HepG2 (cell line): ENCODE measurements around the gene RAB3B. TPM values are rescaled to one million over a fixed set of nuclear protein-coding genes. Genes with fewer than 3 reads are reported as not detected.

ENCODE experiments used
- CAMTA2 ChIP-seq: sonication (generic); formaldehyde crosslinking; IDR thresholded peaks from 2 replicates; pipeline ENCODE4 v1.4.0; 2020; ENCODE audit warnings: mild to moderate bottlenecking, missing genetic modification reagents, borderline replicate concordance
- CBX5 ChIP-seq: sonication (generic); formaldehyde crosslinking; IDR thresholded peaks from 2 replicates; pipeline ENCODE4 v1.4.0; 2020; ENCODE audit warnings: missing genetic modification reagents, borderline replicate concordance
- FOXC1 ChIP-seq: sonication (generic); formaldehyde crosslinking; IDR thresholded peaks from 2 replicates; pipeline ENCODE4 v1.8.0; 2022; ENCODE audit warnings: mild to moderate bottlenecking, missing genetic modification reagents, borderline replicate concordance
- FOXJ3 ChIP-seq: sonication (generic); formaldehyde crosslinking; IDR thresholded peaks from 2 replicates; pipeline ENCODE4 v1.4.0; 2020; ENCODE audit warnings: missing genetic modification reagents, mild to moderate bottlenecking, borderline replicate concordance
- FOXO1 ChIP-seq: sonication (generic); formaldehyde crosslinking; IDR thresholded peaks from 2 replicates; pipeline ENCODE4 v1.4.0; 2020; ENCODE audit warnings: missing genetic modification reagents
- GATA4 ChIP-seq: sonication (generic); IDR thresholded peaks from 2 replicates; pipeline ENCODE4 v1.6.1; 2016; ENCODE audit warnings: antibody characterized with exemption, low read depth, borderline replicate concordance
- MAF1 ChIP-seq: sonication (generic); formaldehyde crosslinking; IDR thresholded peaks from 2 replicates; pipeline ENCODE4 v1.5.0; 2020; ENCODE audit warnings: missing genetic modification reagents, borderline replicate concordance
- MEIS1 ChIP-seq: sonication (generic); formaldehyde crosslinking; IDR thresholded peaks from 2 replicates; pipeline ENCODE4 v1.9.0; 2021; ENCODE audit warnings: mild to moderate bottlenecking, missing genetic modification reagents, moderate library complexity, borderline replicate concordance
- SATB2 ChIP-seq: sonication (generic); formaldehyde crosslinking; IDR thresholded peaks from 2 replicates; pipeline ENCODE4 v1.5.0; 2020; ENCODE audit warnings: missing genetic modification reagents
- SIX4 ChIP-seq: sonication (generic); formaldehyde crosslinking; IDR thresholded peaks from 2 replicates; pipeline ENCODE4 v1.4.0; 2020; ENCODE audit warnings: missing genetic modification reagents
- SP1 ChIP-seq, 2 experiments: fragments of 450-650 bp in 1 of 2; sonication (generic) in 1 of 2; formaldehyde crosslinking in 1 of 2; IDR thresholded peaks; 2 replicates each; pipeline versions ENCODE4 v1.4.0 to v1.6.1; 2016 to 2020; ENCODE audit warnings: missing genetic modification reagents in 1 of 2
- STAT5B ChIP-seq: sonication (generic); formaldehyde crosslinking; IDR thresholded peaks from 2 replicates; pipeline ENCODE4 v1.4.0; 2020; ENCODE audit warnings: missing genetic modification reagents
- YY1 ChIP-seq: IDR thresholded peaks from 2 replicates; pipeline ENCODE4 v1.6.1; 2011; ENCODE audit warnings: low read length, low read depth, moderate library complexity, mild to moderate bottlenecking; ENCODE audit not compliant: insufficient read depth, insufficient replicate concordance
- ZNF160 ChIP-seq: sonication (generic); formaldehyde crosslinking; IDR thresholded peaks from 2 replicates; pipeline ENCODE4 v1.8.0; 2022; ENCODE audit warnings: mild to moderate bottlenecking, inconsistent platforms, missing genetic modification reagents
- ZNF530 ChIP-seq: sonication (generic); formaldehyde crosslinking; IDR thresholded peaks from 2 replicates; pipeline ENCODE4 v1.5.0; 2020; ENCODE audit warnings: low read depth, mild to moderate bottlenecking, missing genetic modification reagents
- ZNF552 ChIP-seq: sonication (generic); formaldehyde crosslinking; IDR thresholded peaks from 2 replicates; pipeline ENCODE4 v1.9.0; 2022; ENCODE audit warnings: missing genetic modification reagents, mild to moderate bottlenecking, borderline replicate concordance
- ZNF652 ChIP-seq: IDR thresholded peaks from 2 replicates; pipeline ENCODE4 v1.6.1; 2016; ENCODE audit warnings: low read depth, borderline replicate concordance
- ZNF768 ChIP-seq: sonication (generic); formaldehyde crosslinking; IDR thresholded peaks from 2 replicates; pipeline ENCODE4 v1.4.0; 2020; ENCODE audit warnings: missing genetic modification reagents
- ZNF780A ChIP-seq: sonication (generic); formaldehyde crosslinking; IDR thresholded peaks from 2 replicates; pipeline ENCODE4 v1.8.0; 2022; ENCODE audit warnings: mild to moderate bottlenecking, missing genetic modification reagents, moderate library complexity
- ZZZ3 ChIP-seq: sonication (generic); formaldehyde crosslinking; IDR thresholded peaks from 2 replicates; pipeline ENCODE4 v1.4.0; 2020; ENCODE audit warnings: missing genetic modification reagents, mild to moderate bottlenecking, borderline replicate concordance
- polyA plus RNA-seq, 8 experiments: library from polyadenylated mRNA; depleted of rRNA in 3 of 8; stranded (reverse) in 7 of 8; unstranded in 1 of 8; fragments of >200 nt; fragmentation: Illumina TruSeq in 4 of 8; extraction: Trizol in 4 of 8; gene quantifications; 2 replicates each; pipeline versions ENCODE4 v1.2.1 to v1.2.3, GENCODE V29; 2011 to 2016; ENCODE audit warnings: low read depth in 4 of 8, missing spikeins in 1 of 8, mixed read lengths in 1 of 8; ENCODE audit not compliant: insufficient read depth in 1 of 8
- total RNA-seq, 5 experiments: library from RNA; depleted of rRNA; stranded (reverse); fragments of >200 nt; fragmentation: Illumina TruSeq; extraction: Trizol; gene quantifications; 2 replicates each; pipeline ENCODE4 v1.2.3, GENCODE V29; 2016; ENCODE audit warnings: low read depth in 1 of 5
- TF ChIP-seq, protein P1 (sequence below): sonication (generic); formaldehyde crosslinking; IDR thresholded peaks from 2 replicates; pipeline ENCODE4 v1.5.0; 2020; ENCODE audit warnings: missing genetic modification reagents, mild to moderate bottlenecking, borderline replicate concordance
- TF ChIP-seq, protein P2 (sequence below): IDR thresholded peaks from 2 replicates; pipeline ENCODE4 v1.6.1; 2012; ENCODE audit warnings: inconsistent platforms
- TF ChIP-seq, protein P3 (sequence below): sonication (generic); formaldehyde crosslinking; IDR thresholded peaks from 2 replicates; pipeline ENCODE4 v1.5.0; 2020; ENCODE audit warnings: mild to moderate bottlenecking, missing genetic modification reagents, moderate library complexity
- TF ChIP-seq, protein P4 (sequence below): sonication (generic); formaldehyde crosslinking; IDR thresholded peaks from 2 replicates; pipeline ENCODE4 v1.5.1; 2020; ENCODE audit warnings: missing genetic modification reagents, mild to moderate bottlenecking, borderline replicate concordance

Gene RAB3B
- total and polyA plus RNA-seq, 2 of the 13 experiments (the other 11 are each of a cell fraction or from before 2014, with no cell fraction given), result 1.0 to 1.2 TPM

GRCh38 chr1:51878308-51878615 is 112.2 kb downstream of the RAB3B start (continued):
- TF ChIP-seq, protein P1, sequence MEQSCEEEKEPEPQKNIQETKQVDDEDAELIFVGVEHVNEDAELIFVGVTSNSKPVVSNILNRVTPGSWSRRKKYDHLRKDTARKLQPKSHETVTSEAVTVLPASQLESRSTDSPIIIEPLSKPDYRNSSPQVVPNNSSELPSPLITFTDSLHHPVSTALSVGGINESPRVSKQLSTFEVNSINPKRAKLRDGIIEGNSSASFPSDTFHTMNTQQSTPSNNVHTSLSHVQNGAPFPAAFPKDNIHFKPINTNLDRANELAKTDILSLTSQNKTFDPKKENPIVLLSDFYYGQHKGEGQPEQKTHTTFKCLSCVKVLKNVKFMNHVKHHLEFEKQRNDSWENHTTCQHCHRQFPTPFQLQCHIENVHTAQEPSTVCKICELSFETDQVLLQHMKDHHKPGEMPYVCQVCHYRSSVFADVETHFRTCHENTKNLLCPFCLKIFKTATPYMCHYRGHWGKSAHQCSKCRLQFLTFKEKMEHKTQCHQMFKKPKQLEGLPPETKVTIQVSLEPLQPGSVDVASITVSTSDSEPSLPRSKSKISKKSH (CRISPR knock-in tag), result peak; percentile 89; the same call in 1 of the 2 replicates
- TF ChIP-seq FOXC1 (CRISPR knock-in tag), result no peak; the same call in 1 of the 2 replicates
- no peak for TF ChIP-seq YY1
- no peak for TF ChIP-seq ZZZ3 (CRISPR knock-in tag)
- no peak for TF ChIP-seq SATB2
- no peak for TF ChIP-seq ZNF530 (CRISPR knock-in tag)
- TF ChIP-seq, protein P2, sequence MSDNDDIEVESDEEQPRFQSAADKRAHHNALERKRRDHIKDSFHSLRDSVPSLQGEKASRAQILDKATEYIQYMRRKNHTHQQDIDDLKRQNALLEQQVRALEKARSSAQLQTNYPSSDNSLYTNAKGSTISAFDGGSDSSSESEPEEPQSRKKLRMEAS, result no peak
- TF ChIP-seq, protein P3, sequence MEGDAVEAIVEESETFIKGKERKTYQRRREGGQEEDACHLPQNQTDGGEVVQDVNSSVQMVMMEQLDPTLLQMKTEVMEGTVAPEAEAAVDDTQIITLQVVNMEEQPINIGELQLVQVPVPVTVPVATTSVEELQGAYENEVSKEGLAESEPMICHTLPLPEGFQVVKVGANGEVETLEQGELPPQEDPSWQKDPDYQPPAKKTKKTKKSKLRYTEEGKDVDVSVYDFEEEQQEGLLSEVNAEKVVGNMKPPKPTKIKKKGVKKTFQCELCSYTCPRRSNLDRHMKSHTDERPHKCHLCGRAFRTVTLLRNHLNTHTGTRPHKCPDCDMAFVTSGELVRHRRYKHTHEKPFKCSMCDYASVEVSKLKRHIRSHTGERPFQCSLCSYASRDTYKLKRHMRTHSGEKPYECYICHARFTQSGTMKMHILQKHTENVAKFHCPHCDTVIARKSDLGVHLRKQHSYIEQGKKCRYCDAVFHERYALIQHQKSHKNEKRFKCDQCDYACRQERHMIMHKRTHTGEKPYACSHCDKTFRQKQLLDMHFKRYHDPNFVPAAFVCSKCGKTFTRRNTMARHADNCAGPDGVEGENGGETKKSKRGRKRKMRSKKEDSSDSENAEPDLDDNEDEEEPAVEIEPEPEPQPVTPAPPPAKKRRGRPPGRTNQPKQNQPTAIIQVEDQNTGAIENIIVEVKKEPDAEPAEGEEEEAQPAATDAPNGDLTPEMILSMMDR, result 0 out of 2 replicates have a peak, but pooled peaks have one; percentile 2
- TF ChIP-seq ZNF552 (CRISPR knock-in tag), result peak; percentile 28
- no peak for TF ChIP-seq CAMTA2 (CRISPR knock-in tag)
- TF ChIP-seq SP1 (IDR thresholded peaks at IDR 0.05), result no peak
- TF ChIP-seq SP1 (CRISPR knock-in tag; IDR thresholded peaks at IDR 0.05), result no peak
- 0 out of 2 replicates have a peak, but pooled peaks have one; percentile 12 for TF ChIP-seq SIX4 (CRISPR knock-in tag)
- TF ChIP-seq, protein P4, sequence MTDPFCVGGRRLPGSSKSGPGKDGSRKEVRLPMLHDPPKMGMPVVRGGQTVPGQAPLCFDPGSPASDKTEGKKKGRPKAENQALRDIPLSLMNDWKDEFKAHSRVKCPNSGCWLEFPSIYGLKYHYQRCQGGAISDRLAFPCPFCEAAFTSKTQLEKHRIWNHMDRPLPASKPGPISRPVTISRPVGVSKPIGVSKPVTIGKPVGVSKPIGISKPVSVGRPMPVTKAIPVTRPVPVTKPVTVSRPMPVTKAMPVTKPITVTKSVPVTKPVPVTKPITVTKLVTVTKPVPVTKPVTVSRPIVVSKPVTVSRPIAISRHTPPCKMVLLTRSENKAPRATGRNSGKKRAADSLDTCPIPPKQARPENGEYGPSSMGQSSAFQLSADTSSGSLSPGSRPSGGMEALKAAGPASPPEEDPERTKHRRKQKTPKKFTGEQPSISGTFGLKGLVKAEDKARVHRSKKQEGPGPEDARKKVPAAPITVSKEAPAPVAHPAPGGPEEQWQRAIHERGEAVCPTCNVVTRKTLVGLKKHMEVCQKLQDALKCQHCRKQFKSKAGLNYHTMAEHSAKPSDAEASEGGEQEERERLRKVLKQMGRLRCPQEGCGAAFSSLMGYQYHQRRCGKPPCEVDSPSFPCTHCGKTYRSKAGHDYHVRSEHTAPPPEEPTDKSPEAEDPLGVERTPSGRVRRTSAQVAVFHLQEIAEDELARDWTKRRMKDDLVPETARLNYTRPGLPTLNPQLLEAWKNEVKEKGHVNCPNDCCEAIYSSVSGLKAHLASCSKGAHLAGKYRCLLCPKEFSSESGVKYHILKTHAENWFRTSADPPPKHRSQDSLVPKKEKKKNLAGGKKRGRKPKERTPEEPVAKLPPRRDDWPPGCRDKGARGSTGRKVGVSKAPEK (CRISPR knock-in tag), result 0 out of 2 replicates have a peak, but pooled peaks have one; percentile 80
- TF ChIP-seq ZNF780A (CRISPR knock-in tag), result no peak
- TF ChIP-seq MEIS1 (CRISPR knock-in tag), result 0 out of 2 replicates have a peak, but pooled peaks have one; percentile 40
- TF ChIP-seq GATA4, result no peak
- TF ChIP-seq FOXO1 (CRISPR knock-in tag), result no peak
- TF ChIP-seq ZNF160 (CRISPR knock-in tag), result no peak
- no peak for TF ChIP-seq FOXJ3 (CRISPR knock-in tag)
- TF ChIP-seq ZNF768 (CRISPR knock-in tag), result 0 out of 2 replicates have a peak, but pooled peaks have one; percentile 40
- TF ChIP-seq ZNF652, result no peak
- TF ChIP-seq STAT5B (CRISPR knock-in tag), result 0 out of 2 replicates have a peak, but pooled peaks have one; percentile 42
- TF ChIP-seq MAF1 (CRISPR knock-in tag), result peak; percentile 85
- TF ChIP-seq CBX5 (CRISPR knock-in tag), result no peak
